Stimulated activated CD4-positive, alpha-beta T cell treated with anti-CD3 and anti-CD28 coated beads, Interleukin-2, amount 100 ng/mL, for 4 hours (primary cell): Measurements from ENCODE around the gene ARID5B.
"Not testable (repeated sequence)": the region's sequence is repeated elsewhere in the genome, so short reads cannot be mapped to it uniquely, and the experiment has no call there.

Source experiments
- DNase-seq: peaks from one replicate; pipeline ENCODE4 v3.0.0-alpha.2; 2020; ENCODE audit warnings: low read depth

Gene ARID5B

GRCh38 chr10:61900829-61901792 is at the start of gene ARID5B:
Gene ARID5B (plus strand): TSS chr10:61901699. CDS start chr10:61901710, 11 bp downstream.
- no peak for DNase-seq

GRCh38 chr10:61852261-61852660 is 49.2 kb upstream of the ARID5B start:
- no peak for DNase-seq

- DNase-seq: no peak
These were observed 45.7 kb upstream of the ARID5B start for GRCh38 chr10:61855771-61856170.

GRCh38 chr10:61857746-61858145 is 43.8 kb upstream of the ARID5B start:
- no peak for DNase-seq

GRCh38 chr10:61859786-61860185 is 41.7 kb upstream of the ARID5B start:
- no peak for DNase-seq

GRCh38 chr10:61860964-61861758 is 40.3 kb upstream of the ARID5B start:
- DNase-seq: no peak

- DNase-seq: no peak
These were observed 37.5 kb upstream of the ARID5B start for GRCh38 chr10:61863981-61864380.

GRCh38 chr10:61866700-61867368 is 34.7 kb upstream of the ARID5B start:
- no peak for DNase-seq

- DNase-seq: not testable (repeated sequence)
These were observed 34.1 kb upstream of the ARID5B start for GRCh38 chr10:61867374-61867773.

- peak; percentile 19 for DNase-seq
These were observed 33.7 kb upstream of the ARID5B start for GRCh38 chr10:61867817-61868216.

- DNase-seq: no peak
These were observed 32.3 kb upstream of the ARID5B start for GRCh38 chr10:61869041-61869675.

GRCh38 chr10:61869774-61870525 is 31.5 kb upstream of the ARID5B start:
- DNase-seq: no peak

- DNase-seq: no peak
These were observed 31.0 kb upstream of the ARID5B start for GRCh38 chr10:61870526-61870895.

- no peak for DNase-seq
These were observed 30.0 kb upstream of the ARID5B start for GRCh38 chr10:61871487-61871886.

- DNase-seq: no peak
These were observed 23.4 kb upstream of the ARID5B start for GRCh38 chr10:61877887-61878739.

- DNase-seq: no peak
These were observed 22.8 kb upstream of the ARID5B start for GRCh38 chr10:61878740-61879068.

GRCh38 chr10:61882621-61883370 is 18.7 kb upstream of the ARID5B start:
- DNase-seq: peak; percentile 57

GRCh38 chr10:61883371-61884025 is 18.0 kb upstream of the ARID5B start:
- no peak for DNase-seq

GRCh38 chr10:61887772-61888171 is 13.7 kb upstream of the ARID5B start:
- DNase-seq: no peak
